Measurements from ENCODE around the gene AATF. TPM values are rescaled to one million over a fixed set of nuclear protein-coding genes. Genes with fewer than 3 reads are reported as not detected.
A peak's percentile ranks its signal among the peaks of the same experiment; 100 is the strongest.

The AATF gene
- total and polyA plus RNA-seq, 2 of the 8 experiments (the other 6 are each of a cell fraction or from before 2014, with no cell fraction given) = 20.1 to 62.8 TPM

DNA sequence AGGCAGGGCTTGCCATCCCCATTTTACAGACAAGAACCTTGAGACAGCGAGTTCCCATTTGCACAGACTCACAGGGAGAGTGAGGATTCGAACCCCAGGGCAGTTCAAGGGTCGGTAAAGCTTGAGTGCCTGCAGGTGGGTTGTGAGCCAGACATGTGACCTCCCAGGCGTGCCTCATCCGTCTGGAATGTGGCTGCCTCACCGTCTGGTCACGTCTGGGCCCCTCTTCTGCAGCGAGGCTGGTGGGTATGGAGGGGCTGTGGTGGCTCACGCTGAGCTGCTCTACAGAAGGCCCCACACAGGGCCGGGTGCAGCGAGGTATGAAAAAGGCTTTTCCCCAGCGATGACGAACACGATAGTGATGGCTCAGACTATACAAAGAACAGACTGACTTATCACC lies 47.2 kb upstream of the AATF start:
- Histone ChIP-seq H3K27ac (ENCODE audit: low read depth, low read length) (no peak overlapping the region), H3K27me3 (replicated peaks in 1 of 4; ENCODE audit: control insufficient read depth in 3 of 4, extremely low read depth in 1 of 4, insufficient read depth in 3 of 4, low read length in 3 of 4) (no peaks in the 10 kb centered on the region), H4K8ac (ENCODE audit: extremely low read depth, insufficient read depth, low read length) (peak overlapping the region; percentile 85; the same call in 1 of the 2 replicates), H4K91ac (replicated peaks; ENCODE audit: insufficient read length, low read length) (no peak overlapping the region), H3K36me3 (ENCODE audit: control insufficient read depth in 2 of 4, insufficient read depth in 4 of 4, low read length in 3 of 4) (no peaks in the 10 kb centered on the region), H3K56ac (replicated peaks; ENCODE audit: insufficient read length, low read depth, low read length) (no peak overlapping the region), H3K4me3 (ENCODE audit: extremely low read depth in 1 of 4, insufficient read depth in 2 of 4, low read depth in 3 of 4, low read length in 4 of 4) (no peak overlapping the region), H2BK15ac (ENCODE audit: low read length) (0 out of 2 replicates have a peak overlapping the region, but pooled peaks have one; percentile 13), H2BK5ac (ENCODE audit: low read depth, low read length) (no peak overlapping the region), H3K4me2 (ENCODE audit: insufficient read depth in 1 of 2, low read depth in 2 of 2, low read length in 2 of 2) (no peak overlapping the region), H2BK12ac (ENCODE audit: low read depth, low read length) (peak overlapping the region; percentile 2; the same call in 1 of the 2 replicates), H3K79me2 (ENCODE audit: control insufficient read depth in 1 of 2, insufficient read depth in 2 of 2, low read length in 2 of 2) (no peaks in the 10 kb centered on the region), H3K9me3 (ENCODE audit: insufficient read depth in 2 of 2, low read depth in 1 of 2, low read length in 1 of 2) (no peaks in the 10 kb centered on the region), H2BK120ac (replicated peaks; ENCODE audit: low read depth, low read length) (no peak overlapping the region), H4K20me1 (replicated peaks in 1 of 2; ENCODE audit: control insufficient read depth in 1 of 2, insufficient read depth in 2 of 2, low read length in 2 of 2) (no peaks in the 10 kb centered on the region), H3K23ac (ENCODE audit: insufficient read length) (no peak overlapping the region), H3K4me1 (replicated peaks in 1 of 4; ENCODE audit: control insufficient read depth in 3 of 4, insufficient read depth in 4 of 4, low read length in 3 of 4) (peaks cover 0 to 9% (median 2%) of the 10 kb centered on the region in 4 experiments; a peak in 4 of 7 replicates), H3K4ac (replicated peaks; ENCODE audit: insufficient read length, low read depth, low read length) (no peak overlapping the region), H3K18ac (ENCODE audit: extremely low read depth, low read length) (no peak overlapping the region), H3K23me2 (ENCODE audit: low read depth, low read length) (peaks cover 3% of the 10 kb centered on the region; the same call in 1 of the 2 replicates), H3K79me1 (ENCODE audit: low read depth, low read length) (no peaks in the 10 kb centered on the region), H2AK5ac (ENCODE audit: low read depth, low read length) (no peak overlapping the region), H4K5ac (ENCODE audit: insufficient read length, low read depth, low read length) (no peak overlapping the region), H2BK20ac (ENCODE audit: low read length) (0 out of 2 replicates have a peak overlapping the region, but pooled peaks have one; percentile 25), H3K9ac (replicated peaks in 1 of 4; ENCODE audit: extremely low read depth in 1 of 4, low read depth in 3 of 4, low read length in 3 of 4) (no peak overlapping the region; a peak in 1 of 7 replicates), H3K14ac (ENCODE audit: insufficient read length) (no peak overlapping the region), H2AFZ (ENCODE audit: low read length) (no peak overlapping the region)
- 73% methylated on average over 14 of the region's 14 CpGs; no CpG with 5 or more reads in 1 of the 2 experiments for WGBS, 2 experiments (ENCODE audit: extremely low coverage in 1 of 2, insufficient coverage in 1 of 2, insufficient read length in 1 of 2, insufficient replicate concordance in 2 of 2, low coverage in 1 of 2, low lambda C conversion rate in 2 of 2, missing lambda C conversion rate in 1 of 2)
- DNase-seq (ENCODE audit: low read depth in 1 of 2, low spot score in 2 of 2) (peak in 1 of 2 experiments; percentile 64), FAIRE-seq (no peak)
- POLR2A ChIA-PET (ENCODE audit: partially characterized antibody) = interaction anchor here (1.1 to 1.7 kb wide), 2 partner anchors 18 to 20 kb away, joined by 3 to 4 read pairs; no protein-coding TSS in a partner anchor
- TF ChIP-seq BACH1 (IDR thresholded peaks at IDR 0.05; ENCODE audit: low read length) (no peak), TAF7 (optimal IDR thresholded peaks at IDR 0.05; ENCODE audit: borderline replicate concordance, low read depth, low read length) (no peak), SIRT6 (IDR thresholded peaks at IDR 0.05; ENCODE audit: low read length) (no peak), TAF1 (IDR thresholded peaks at IDR 0.05; ENCODE audit: low read depth, low read length) (no peak), JUN (IDR thresholded peaks at IDR 0.05; ENCODE audit: low read depth, low read length) (0 out of 2 replicates have a peak, but pooled peaks have one; percentile 32), ZNF274 (IDR thresholded peaks at IDR 0.05; ENCODE audit: borderline replicate concordance, extremely low read depth, low read length) (no peak), JUND (IDR thresholded peaks at IDR 0.05; ENCODE audit: low read length) (peak; percentile 69; the same call in 1 of the 2 replicates), TEAD4 (IDR thresholded peaks at IDR 0.05; ENCODE audit: low read depth, low read length) (0 out of 2 replicates have a peak, but pooled peaks have one; percentile 41), BRCA1 (IDR thresholded peaks at IDR 0.05; ENCODE audit: low read depth, low read length) (no peak)
- TF ChIP-seq, protein P1, sequence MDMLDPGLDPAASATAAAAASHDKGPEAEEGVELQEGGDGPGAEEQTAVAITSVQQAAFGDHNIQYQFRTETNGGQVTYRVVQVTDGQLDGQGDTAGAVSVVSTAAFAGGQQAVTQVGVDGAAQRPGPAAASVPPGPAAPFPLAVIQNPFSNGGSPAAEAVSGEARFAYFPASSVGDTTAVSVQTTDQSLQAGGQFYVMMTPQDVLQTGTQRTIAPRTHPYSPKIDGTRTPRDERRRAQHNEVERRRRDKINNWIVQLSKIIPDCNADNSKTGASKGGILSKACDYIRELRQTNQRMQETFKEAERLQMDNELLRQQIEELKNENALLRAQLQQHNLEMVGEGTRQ (IDR thresholded peaks at IDR 0.05; ENCODE audit: low read length) = peak; percentile 10; the same call in 1 of the 2 replicates
- TF ChIP-seq, protein P2, sequence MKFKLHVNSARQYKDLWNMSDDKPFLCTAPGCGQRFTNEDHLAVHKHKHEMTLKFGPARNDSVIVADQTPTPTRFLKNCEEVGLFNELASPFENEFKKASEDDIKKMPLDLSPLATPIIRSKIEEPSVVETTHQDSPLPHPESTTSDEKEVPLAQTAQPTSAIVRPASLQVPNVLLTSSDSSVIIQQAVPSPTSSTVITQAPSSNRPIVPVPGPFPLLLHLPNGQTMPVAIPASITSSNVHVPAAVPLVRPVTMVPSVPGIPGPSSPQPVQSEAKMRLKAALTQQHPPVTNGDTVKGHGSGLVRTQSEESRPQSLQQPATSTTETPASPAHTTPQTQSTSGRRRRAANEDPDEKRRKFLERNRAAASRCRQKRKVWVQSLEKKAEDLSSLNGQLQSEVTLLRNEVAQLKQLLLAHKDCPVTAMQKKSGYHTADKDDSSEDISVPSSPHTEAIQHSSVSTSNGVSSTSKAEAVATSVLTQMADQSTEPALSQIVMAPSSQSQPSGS (IDR thresholded peaks at IDR 0.05; ENCODE audit: low read length) = no peak
- CTCF ChIA-PET (ENCODE audit: partially characterized antibody) = interaction anchor here (0.9 to 1.1 kb wide), 2 partner anchors 37 kb away, joined by 3 to 4 read pairs; no protein-coding TSS in a partner anchor

All from H1 (cell line).